ENCODE results near the gene MBD3L2B. TPM values are rescaled to one million over a fixed set of nuclear protein-coding genes. Genes with fewer than 3 reads are reported as not detected.
"Not testable (repeated sequence)": the region's sequence is repeated elsewhere in the genome, so short reads cannot be mapped to it uniquely, and the experiment has no call there.

Gene MBD3L2B
- polyA plus RNA-seq, 1 of the 3 experiments (the other 2 are of a cell fraction), result not detected

- Histone ChIP-seq H3K9ac (no peak overlapping the region), H3K4me1 (ENCODE audit: control insufficient read depth in 1 of 2, insufficient read depth in 2 of 2, low read depth in 1 of 2, low read length in 1 of 2) (peaks cover 3 to 4% of the 10 kb centered on the region in 2 experiments; a peak in 2 of 4 replicates), H2AFZ (ENCODE audit: low read depth) (no peak overlapping the region), H3K79me2 (ENCODE audit: insufficient read depth) (peaks cover 18% of the 10 kb centered on the region), H3K9me2 (no peaks in the 10 kb centered on the region), H4K20me1 (ENCODE audit: insufficient read depth) (no peaks in the 10 kb centered on the region), H3K27me3 (ENCODE audit: insufficient read depth) (peaks cover 4% of the 10 kb centered on the region; the same call in 1 of the 2 replicates), H3K4me3 (ENCODE audit: low read depth in 2 of 2, low read length in 1 of 2) (no peak overlapping the region), H3K9me3 (no peaks in the 10 kb centered on the region), H3K36me3 (replicated peaks in 1 of 2; ENCODE audit: control insufficient read depth in 1 of 2, insufficient read depth in 2 of 2, low read length in 1 of 2) (peaks cover 9 to 23% of the 10 kb centered on the region in 2 experiments), H3K27ac (ENCODE audit: low read depth in 2 of 2, low read length in 1 of 2) (no peak overlapping the region), H3F3A (replicated peaks; ENCODE audit: insufficient read depth) (peaks cover 12% of the 10 kb centered on the region), H3K4me2 (no peak overlapping the region)
- DNase-seq, result no peak
- ChIA-PET CTCF (no interaction called here), POLR2A (no interaction called here)
- TF ChIP-seq FOSL2 (IDR thresholded peaks at IDR 0.05; ENCODE audit: borderline replicate concordance, low read depth) (peak; percentile 17; the same call in 1 of the 2 replicates), MXI1 (IDR thresholded peaks at IDR 0.05; ENCODE audit: low read depth, low read length) (no peak)
- 38% methylated on average over 2 of the region's 2 CpGs for WGBS (ENCODE audit: low lambda C conversion rate)
These were observed 46.5 kb upstream of the MBD3L2B start for GRCh38 chr19:7067716-7068115.

GRCh38 chr19:7067122-7067521 lies 45.9 kb upstream of the MBD3L2B start:
- H3K79me2 ChIP-seq (ENCODE audit: insufficient read depth), result peaks cover 18% of the 10 kb centered on the region
- DNase-seq; H3K4me2 ChIP-seq; H4K20me1 ChIP-seq (ENCODE audit: insufficient read depth); H3K4me1 ChIP-seq (ENCODE audit: control insufficient read depth in 1 of 2, insufficient read depth in 2 of 2, low read depth in 1 of 2, low read length in 1 of 2); H3K4me3 ChIP-seq (ENCODE audit: low read depth in 2 of 2, low read length in 1 of 2); H2AFZ ChIP-seq (ENCODE audit: low read depth); H3K9me3 ChIP-seq; POLR2A ChIA-PET; H3K27me3 ChIP-seq (ENCODE audit: insufficient read depth); H3K9me2 ChIP-seq; CTCF ChIA-PET; H3K27ac ChIP-seq (ENCODE audit: low read depth in 2 of 2, low read length in 1 of 2); H3K9ac ChIP-seq: not testable (repeated sequence)
- peaks cover 5 to 18% of the 10 kb centered on the region in 2 experiments for H3K36me3 ChIP-seq (replicated peaks in 1 of 2; ENCODE audit: control insufficient read depth in 1 of 2, insufficient read depth in 2 of 2, low read length in 1 of 2)
- TF ChIP-seq RAD21 (IDR thresholded peaks at IDR 0.05; ENCODE audit: low read length), result peak; percentile 41
- peak; percentile 20; the same call in 1 of the 2 replicates for TF ChIP-seq SMC3 (IDR thresholded peaks at IDR 0.05; ENCODE audit: low read depth, low read length)
- peak; percentile 38 for TF ChIP-seq CTCF (IDR thresholded peaks at IDR 0.05)
- H3F3A ChIP-seq (replicated peaks; ENCODE audit: insufficient read depth), result peaks cover 12% of the 10 kb centered on the region
- 30% methylated on average over 9 of the region's 13 CpGs for WGBS (ENCODE audit: low lambda C conversion rate)

- 46% methylated on average over 9 of the region's 9 CpGs for WGBS (ENCODE audit: low lambda C conversion rate)
- no peaks in the 10 kb centered on the region for H3K4me1 ChIP-seq (ENCODE audit: control insufficient read depth in 1 of 2, insufficient read depth in 2 of 2, low read depth in 1 of 2, low read length in 1 of 2)
- no peak overlapping the region for H2AFZ ChIP-seq (ENCODE audit: low read depth)
- TF ChIP-seq CHD2 (IDR thresholded peaks at IDR 0.05; ENCODE audit: low read length, partially characterized antibody), result no peak
- TF ChIP-seq RXRA (IDR thresholded peaks at IDR 0.05; ENCODE audit: borderline replicate concordance, low read depth), result no peak
- TF ChIP-seq NFIC (IDR thresholded peaks at IDR 0.05; ENCODE audit: borderline replicate concordance), result no peak
- no peak for TF ChIP-seq POLR2AphosphoS5 (IDR thresholded peaks at IDR 0.05; ENCODE audit: low read depth, low read length)
- H3K4me2 ChIP-seq, result no peak overlapping the region
- H3K9me2 ChIP-seq, result no peaks in the 10 kb centered on the region
- H3K27ac ChIP-seq (ENCODE audit: low read depth in 2 of 2, low read length in 1 of 2), result no peak overlapping the region
- H3K9ac ChIP-seq, result no peak overlapping the region
- H3K4me3 ChIP-seq (ENCODE audit: low read depth in 2 of 2, low read length in 1 of 2), result no peak overlapping the region
- no peaks in the 10 kb centered on the region for H3K9me3 ChIP-seq
- ChIA-PET POLR2A (no interaction called here), CTCF (no interaction called here)
- no peak for DNase-seq
- H3F3A ChIP-seq (replicated peaks; ENCODE audit: insufficient read depth), result peaks cover 12% of the 10 kb centered on the region
- peaks cover 4% of the 10 kb centered on the region; the same call in 1 of the 2 replicates for H3K27me3 ChIP-seq (ENCODE audit: insufficient read depth)
- H4K20me1 ChIP-seq (ENCODE audit: insufficient read depth), result no peaks in the 10 kb centered on the region
- no peaks in the 10 kb centered on the region for H3K36me3 ChIP-seq (replicated peaks in 1 of 2; ENCODE audit: control insufficient read depth in 1 of 2, insufficient read depth in 2 of 2, low read length in 1 of 2)
- no peaks in the 10 kb centered on the region for H3K79me2 ChIP-seq (ENCODE audit: insufficient read depth)
These were observed 42.7 kb upstream of the MBD3L2B start for GRCh38 chr19:7063764-7064418.

Measured in SK-N-SH (cell line).